Jurkat, Clone E6-1 (cell line): ENCODE data around the gene ANO2.

ENCODE experiments used
- DNase-seq: peaks from one replicate; pipeline ENCODE4 v3.0.0-alpha.2; 2011; ENCODE audit warnings: low read depth, low spot score
- H3K4me3 ChIP-seq: 2 replicates; pipeline ENCODE4 v1.5.1; 2011; ENCODE audit warnings: mild to moderate bottlenecking, low read length, control low read depth, moderate library complexity

Gene ANO2

DNA sequence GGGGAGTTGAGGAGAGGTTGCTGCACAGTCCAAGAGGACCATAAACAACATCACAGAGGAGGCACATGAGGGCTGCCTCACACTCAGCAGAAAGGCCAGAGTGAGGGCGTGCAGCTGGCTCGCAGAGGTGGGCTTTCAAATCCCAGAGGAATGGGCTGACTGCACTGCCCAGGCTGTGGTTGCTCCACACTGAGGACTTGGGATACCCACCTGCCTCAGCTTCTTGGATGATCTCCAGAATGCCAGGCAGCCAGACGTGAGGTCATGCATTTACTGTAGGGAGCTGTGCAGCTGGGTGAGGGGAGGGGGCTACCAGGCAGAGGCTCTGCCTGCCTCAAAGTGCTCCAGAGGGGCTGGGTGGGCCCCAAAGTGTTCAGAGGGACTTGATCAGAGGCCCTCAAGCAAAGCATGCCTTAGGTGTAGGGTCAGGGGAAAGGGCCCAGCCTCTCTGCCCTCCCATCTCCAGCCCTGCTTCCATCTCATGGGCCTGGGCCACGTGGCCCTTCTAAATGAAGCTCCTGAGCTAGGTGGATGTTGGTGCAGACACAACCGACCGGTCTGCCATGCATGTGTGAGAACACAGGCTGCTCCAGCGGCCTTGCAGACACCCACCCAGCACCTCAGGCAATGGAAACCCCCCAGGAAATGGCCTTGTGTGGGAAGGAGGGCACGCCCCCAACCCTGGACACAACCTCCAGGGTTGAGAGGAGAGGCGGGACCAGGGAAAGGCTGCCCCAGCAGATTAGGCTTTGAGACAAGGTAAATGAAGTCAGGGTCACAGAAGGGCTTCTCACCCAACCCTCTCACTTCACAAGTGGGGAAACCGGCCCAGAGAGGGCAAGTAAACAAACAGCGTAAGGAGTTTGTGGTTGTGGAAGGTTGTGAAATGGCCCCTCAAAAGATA is 422.4 kb downstream of the ANO2 start:
- no peak for DNase-seq
- no peak overlapping the region for H3K4me3 ChIP-seq

GRCh38 chr12:5521456-5522325 is 423.4 kb downstream of the ANO2 start:
- DNase-seq, result no peak

DNA sequence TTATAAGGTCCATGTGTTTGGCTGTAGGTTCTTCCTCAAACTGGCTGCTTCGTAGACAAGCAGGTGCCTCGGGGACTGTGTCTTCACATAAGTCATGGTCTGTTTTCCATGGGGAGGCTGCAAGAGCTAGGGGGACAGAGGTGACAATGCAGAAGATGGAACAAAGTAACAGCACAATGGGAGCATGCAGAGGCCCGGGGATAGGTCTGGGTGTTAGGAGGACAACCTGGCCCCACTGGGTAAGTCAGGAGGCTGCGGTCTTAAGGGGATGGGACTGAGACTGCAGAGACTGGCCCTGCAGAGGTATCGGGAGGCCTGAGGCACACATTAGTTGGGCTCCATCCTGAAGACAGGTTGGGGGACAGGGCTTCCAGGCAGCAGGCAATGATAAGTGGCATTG is 424.2 kb downstream of the ANO2 start:
- no peak for DNase-seq
- H3K4me3 ChIP-seq, result no peak overlapping the region

More at GRCh38 chr12:5521456-5522325, 423.4 kb downstream of the ANO2 start:
- H3K4me3 ChIP-seq, result no peak overlapping the region

- H3K4me3 ChIP-seq, result no peak overlapping the region
- no peak for DNase-seq
Observed at GRCh38 chr12:5520037-5520436, 425.0 kb downstream of the ANO2 start.

GRCh38 chr12:5518584-5519365 is 426.3 kb downstream of the ANO2 start:
- H3K4me3 ChIP-seq, result no peak overlapping the region
- no peak for DNase-seq

DNA sequence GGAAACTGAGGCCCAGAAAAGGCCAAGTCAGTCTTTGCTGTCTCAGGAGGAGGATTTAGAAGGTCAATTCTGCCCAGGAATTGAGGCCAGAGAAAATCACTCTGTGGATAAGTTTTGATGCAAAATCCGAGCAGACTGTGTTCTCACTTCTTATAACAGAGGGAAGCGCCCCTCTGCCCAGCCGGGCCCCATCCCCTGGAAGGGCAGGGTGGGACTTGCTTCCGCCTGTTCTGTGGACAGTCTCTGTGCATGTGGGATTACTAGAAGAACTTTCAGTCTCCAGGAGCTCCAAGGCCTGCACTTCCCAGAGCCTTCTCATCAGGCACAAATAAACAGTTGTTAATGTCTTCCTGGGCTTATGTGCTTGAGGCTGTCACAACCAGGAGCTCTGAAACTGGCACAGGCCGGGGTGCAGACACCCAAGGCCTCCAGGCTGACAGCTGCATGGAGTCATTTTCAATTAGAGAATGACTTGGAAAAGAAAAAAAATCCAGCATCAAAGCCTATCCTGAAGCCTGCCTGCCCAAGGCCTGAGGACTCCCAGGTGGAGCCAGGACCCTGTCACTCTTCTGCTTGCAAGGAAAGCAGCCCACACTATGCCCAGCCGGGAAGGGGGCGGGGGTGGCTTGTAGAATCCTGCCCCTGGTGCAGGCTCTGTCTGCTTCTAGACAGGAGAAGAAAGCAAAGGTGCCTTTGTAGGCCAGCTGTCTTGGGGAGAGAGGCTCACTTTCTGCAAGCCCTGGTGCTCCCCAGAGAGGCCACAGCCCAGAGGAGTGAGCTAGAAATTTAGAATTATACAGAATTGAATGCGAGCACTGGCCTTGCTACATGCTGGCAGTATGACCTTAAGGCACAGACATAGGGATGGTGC is 428.5 kb downstream of the ANO2 start:
- no peak overlapping the region for H3K4me3 ChIP-seq
- no peak for DNase-seq

GRCh38 chr12:5515458-5515857 is 429.6 kb downstream of the ANO2 start:
- H3K4me3 ChIP-seq, result no peak overlapping the region
- DNase-seq, result no peak

DNA sequence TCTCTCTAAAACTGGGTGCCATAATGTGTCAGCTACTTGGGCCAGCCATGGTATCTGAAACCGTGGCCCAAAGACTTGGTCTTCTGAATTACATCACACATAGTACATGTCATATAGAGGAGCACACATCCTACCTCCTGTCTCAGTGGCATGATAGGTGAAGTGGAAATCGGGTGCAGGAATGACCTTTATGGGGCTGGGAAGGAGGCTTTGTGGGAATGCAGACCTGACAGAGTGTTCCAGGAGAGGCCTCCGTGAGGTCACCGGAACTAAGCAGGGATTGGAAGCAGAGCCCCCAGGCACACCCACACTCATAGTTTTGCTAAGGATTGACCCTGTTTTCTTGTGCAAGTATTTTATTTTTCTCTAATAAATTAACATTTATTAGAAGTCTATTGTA is 430.5 kb downstream of the ANO2 start:
- no peak for DNase-seq

DNA sequence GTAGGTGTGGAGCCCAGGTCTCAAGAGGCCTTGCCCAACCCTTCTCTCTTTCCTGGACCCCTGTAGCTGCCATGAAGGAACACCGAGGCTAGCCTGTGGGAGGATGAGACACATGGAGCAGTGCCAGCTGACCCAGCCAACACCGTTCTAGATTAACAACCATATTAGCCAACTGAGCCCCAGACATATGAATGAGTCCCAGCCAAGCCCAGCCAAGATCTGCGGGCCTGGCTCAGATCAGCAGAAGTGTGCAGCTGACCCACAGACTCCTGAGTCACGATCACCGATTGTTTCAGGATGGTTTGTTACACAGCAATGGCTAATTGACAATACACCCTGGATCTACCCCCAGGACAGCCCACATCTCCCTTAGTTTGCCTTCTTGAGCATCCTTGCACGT is 431.0 kb downstream of the ANO2 start:
- DNase-seq, result no peak
- H3K4me3 ChIP-seq, result no peak overlapping the region

More for the DNA sequence above, 430.5 kb downstream of the ANO2 start:
- H3K4me3 ChIP-seq, result no peak overlapping the region

DNA sequence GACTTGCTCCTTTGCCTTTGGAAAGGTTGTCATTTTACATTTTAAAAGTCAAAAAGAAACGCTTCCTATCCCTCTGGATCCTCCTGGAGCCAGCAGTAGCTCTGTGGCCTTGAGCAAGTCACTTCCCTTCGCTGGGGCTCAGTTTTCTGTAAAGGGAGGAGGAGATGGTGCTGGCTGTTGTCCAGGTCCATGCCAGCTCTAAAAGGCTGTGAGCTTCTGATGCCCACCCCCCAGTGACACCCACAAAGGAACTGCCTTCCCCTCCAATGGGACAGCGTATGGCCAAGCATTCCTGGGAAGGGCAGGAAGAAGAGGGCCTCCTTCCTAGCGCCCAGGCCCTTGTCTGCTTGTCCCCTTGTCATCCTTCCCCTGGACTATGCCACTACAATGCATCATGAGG is 431.7 kb downstream of the ANO2 start:
- DNase-seq, result no peak
- no peak overlapping the region for H3K4me3 ChIP-seq
